GM20000 (cell line): ENCODE measurements around the gene AP2S1.
"Not testable (repeated sequence)": the region's sequence is repeated elsewhere in the genome, so short reads cannot be mapped to it uniquely, and the experiment has no call there.

ENCODE experiments used
- DNase-seq: peaks from one replicate; pipeline ENCODE4 v3.0.0; 2012; ENCODE audit warnings: low spot score
- CTCF ChIP-seq: IDR thresholded peaks from 2 replicates; pipeline ENCODE4 v1.5.1; 2012; ENCODE audit warnings: mild to moderate bottlenecking, control low read depth; ENCODE audit errors: extremely low read depth, missing control alignments

Gene AP2S1

GRCh38 chr19:46887240-46887782 lies 36.7 kb upstream of the AP2S1 start:
- no peak for DNase-seq
- TF ChIP-seq CTCF: no peak

GRCh38 chr19:46886546-46887239 lies 36.0 kb upstream of the AP2S1 start:
- no peak for DNase-seq
- no peak for TF ChIP-seq CTCF

GRCh38 chr19:46885411-46885810 lies 34.8 kb upstream of the AP2S1 start:
- TF ChIP-seq CTCF: no peak
- no peak for DNase-seq

- DNase-seq: not testable (repeated sequence)
Measured at GRCh38 chr19:46882751-46883150, 32.1 kb upstream of the AP2S1 start.

- TF ChIP-seq CTCF: no peak
- no peak for DNase-seq
Measured at GRCh38 chr19:46882034-46882433, 31.4 kb upstream of the AP2S1 start.

- no peak for TF ChIP-seq CTCF
- DNase-seq: no peak
Measured at GRCh38 chr19:46881092-46881491, 30.4 kb upstream of the AP2S1 start.

- TF ChIP-seq CTCF: no peak
- DNase-seq: no peak
Measured at GRCh38 chr19:46880431-46880830, 29.8 kb upstream of the AP2S1 start.
